ENCODE measurements around the gene FTMT. TPM values are rescaled to one million over a fixed set of nuclear protein-coding genes. Genes with fewer than 3 reads are reported as not detected.

Gene FTMT
- total and polyA plus RNA-seq, 4 donors, result not detected

DNA sequence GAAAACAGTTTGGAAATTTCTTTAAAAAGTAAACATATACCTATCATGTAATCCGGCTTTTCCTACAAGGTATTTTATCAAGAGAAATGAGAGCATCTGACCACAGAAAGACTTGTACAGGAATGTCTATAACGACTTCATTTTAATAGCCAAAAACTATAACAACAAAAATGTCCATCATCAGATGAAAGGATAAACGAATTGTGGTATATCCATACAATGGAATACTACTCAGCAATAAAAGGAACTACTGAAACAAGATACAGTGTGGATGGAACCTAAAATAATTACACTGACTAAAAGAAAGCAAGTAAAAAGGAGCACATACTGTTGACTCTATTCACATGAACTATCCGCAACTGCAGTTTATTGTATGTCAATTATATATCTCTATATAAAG lies 1.4 kb upstream of the FTMT start (continued):
- TF ChIP-seq, protein P1, sequence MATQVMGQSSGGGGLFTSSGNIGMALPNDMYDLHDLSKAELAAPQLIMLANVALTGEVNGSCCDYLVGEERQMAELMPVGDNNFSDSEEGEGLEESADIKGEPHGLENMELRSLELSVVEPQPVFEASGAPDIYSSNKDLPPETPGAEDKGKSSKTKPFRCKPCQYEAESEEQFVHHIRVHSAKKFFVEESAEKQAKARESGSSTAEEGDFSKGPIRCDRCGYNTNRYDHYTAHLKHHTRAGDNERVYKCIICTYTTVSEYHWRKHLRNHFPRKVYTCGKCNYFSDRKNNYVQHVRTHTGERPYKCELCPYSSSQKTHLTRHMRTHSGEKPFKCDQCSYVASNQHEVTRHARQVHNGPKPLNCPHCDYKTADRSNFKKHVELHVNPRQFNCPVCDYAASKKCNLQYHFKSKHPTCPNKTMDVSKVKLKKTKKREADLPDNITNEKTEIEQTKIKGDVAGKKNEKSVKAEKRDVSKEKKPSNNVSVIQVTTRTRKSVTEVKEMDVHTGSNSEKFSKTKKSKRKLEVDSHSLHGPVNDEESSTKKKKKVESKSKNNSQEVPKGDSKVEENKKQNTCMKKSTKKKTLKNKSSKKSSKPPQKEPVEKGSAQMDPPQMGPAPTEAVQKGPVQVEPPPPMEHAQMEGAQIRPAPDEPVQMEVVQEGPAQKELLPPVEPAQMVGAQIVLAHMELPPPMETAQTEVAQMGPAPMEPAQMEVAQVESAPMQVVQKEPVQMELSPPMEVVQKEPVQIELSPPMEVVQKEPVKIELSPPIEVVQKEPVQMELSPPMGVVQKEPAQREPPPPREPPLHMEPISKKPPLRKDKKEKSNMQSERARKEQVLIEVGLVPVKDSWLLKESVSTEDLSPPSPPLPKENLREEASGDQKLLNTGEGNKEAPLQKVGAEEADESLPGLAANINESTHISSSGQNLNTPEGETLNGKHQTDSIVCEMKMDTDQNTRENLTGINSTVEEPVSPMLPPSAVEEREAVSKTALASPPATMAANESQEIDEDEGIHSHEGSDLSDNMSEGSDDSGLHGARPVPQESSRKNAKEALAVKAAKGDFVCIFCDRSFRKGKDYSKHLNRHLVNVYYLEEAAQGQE (IDR thresholded peaks at IDR 0.05), result no peak

DNA sequence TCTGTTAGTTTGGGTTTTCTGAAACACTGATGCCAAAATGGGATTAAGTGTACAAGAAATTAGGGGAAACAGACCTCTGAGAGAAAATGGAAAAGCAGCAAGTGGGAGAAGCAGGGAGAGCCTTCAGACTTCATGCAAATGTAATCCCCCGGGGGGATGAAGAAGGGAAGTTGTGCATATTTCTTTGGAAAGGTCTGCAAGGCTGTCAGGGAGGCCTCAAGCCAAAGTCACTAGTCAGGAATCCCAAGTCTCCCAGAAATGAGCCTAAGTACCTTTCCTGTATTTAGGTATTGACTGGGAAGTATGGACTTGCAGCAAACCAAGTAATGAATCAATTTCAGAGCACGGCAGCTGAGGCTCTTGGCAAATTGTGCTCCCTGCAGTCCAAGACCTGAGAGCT lies 2.2 kb downstream of the FTMT start:
- Histone ChIP-seq H3K27ac (ENCODE audit: low read depth in 1 of 2, low read length in 2 of 2) (no peak overlapping the region), H3K36me3 (ENCODE audit: control insufficient read depth in 4 of 4, insufficient read depth in 3 of 4, low read depth in 1 of 4, low read length in 3 of 4) (no peaks in the 10 kb centered on the region), H3K4me3 (ENCODE audit: low read depth in 1 of 3, low read length in 3 of 3) (no peak overlapping the region), H3K9me3 (ENCODE audit: control insufficient read depth in 4 of 4, low read length in 3 of 4) (peaks cover 0 to 3% (median 0%) of the 10 kb centered on the region in 4 donors), H3K9ac (ENCODE audit: low read depth in 1 of 2, low read length in 2 of 2) (no peak overlapping the region), H3K4me1 (ENCODE audit: control insufficient read depth in 4 of 4, insufficient read depth in 4 of 4, low read length in 3 of 4) (no peaks in the 10 kb centered on the region), H3K27me3 (ENCODE audit: control insufficient read depth in 4 of 4, insufficient read depth in 4 of 4, low read length in 3 of 4) (no peaks in the 10 kb centered on the region)
- WGBS, result 56% methylated on average over 2 of the region's 2 CpGs
- TF ChIP-seq, protein P2, sequence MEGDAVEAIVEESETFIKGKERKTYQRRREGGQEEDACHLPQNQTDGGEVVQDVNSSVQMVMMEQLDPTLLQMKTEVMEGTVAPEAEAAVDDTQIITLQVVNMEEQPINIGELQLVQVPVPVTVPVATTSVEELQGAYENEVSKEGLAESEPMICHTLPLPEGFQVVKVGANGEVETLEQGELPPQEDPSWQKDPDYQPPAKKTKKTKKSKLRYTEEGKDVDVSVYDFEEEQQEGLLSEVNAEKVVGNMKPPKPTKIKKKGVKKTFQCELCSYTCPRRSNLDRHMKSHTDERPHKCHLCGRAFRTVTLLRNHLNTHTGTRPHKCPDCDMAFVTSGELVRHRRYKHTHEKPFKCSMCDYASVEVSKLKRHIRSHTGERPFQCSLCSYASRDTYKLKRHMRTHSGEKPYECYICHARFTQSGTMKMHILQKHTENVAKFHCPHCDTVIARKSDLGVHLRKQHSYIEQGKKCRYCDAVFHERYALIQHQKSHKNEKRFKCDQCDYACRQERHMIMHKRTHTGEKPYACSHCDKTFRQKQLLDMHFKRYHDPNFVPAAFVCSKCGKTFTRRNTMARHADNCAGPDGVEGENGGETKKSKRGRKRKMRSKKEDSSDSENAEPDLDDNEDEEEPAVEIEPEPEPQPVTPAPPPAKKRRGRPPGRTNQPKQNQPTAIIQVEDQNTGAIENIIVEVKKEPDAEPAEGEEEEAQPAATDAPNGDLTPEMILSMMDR (IDR thresholded peaks at IDR 0.05; ENCODE audit: low read depth, low read length, missing input control), result no peak
- TF ChIP-seq GABPA (IDR thresholded peaks at IDR 0.05 in 1 of 2, conservative IDR thresholded peaks at IDR 0.05 in 1 of 2) (no peak), FOXA1 (IDR thresholded peaks at IDR 0.05) (no peak), NR2F2 (IDR thresholded peaks at IDR 0.05) (no peak), JUND (IDR thresholded peaks at IDR 0.05) (no peak), EGR1 (IDR thresholded peaks at IDR 0.05; ENCODE audit: low read depth in 2 of 2) (no peak), FOXA2 (IDR thresholded peaks at IDR 0.05) (no peak), YY1 (IDR thresholded peaks at IDR 0.05) (no peak)
- TF ChIP-seq, protein P3, sequence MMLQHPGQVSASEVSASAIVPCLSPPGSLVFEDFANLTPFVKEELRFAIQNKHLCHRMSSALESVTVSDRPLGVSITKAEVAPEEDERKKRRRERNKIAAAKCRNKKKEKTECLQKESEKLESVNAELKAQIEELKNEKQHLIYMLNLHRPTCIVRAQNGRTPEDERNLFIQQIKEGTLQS (IDR thresholded peaks at IDR 0.05), result no peak
- DNase-seq (ENCODE audit: low spot score), result no peak

GRCh38 chr5:121862801-121863200 lies 11.1 kb downstream of the FTMT start:
- H3K9me3 ChIP-seq (ENCODE audit: control insufficient read depth in 4 of 4, low read length in 3 of 4), result no peaks in the 10 kb centered on the region
- TF ChIP-seq FOXA2 (IDR thresholded peaks at IDR 0.05) (no peak), EGR1 (IDR thresholded peaks at IDR 0.05; ENCODE audit: low read depth in 2 of 2) (no peak), GABPA (IDR thresholded peaks at IDR 0.05 in 1 of 2, conservative IDR thresholded peaks at IDR 0.05 in 1 of 2) (no peak), SP1 (IDR thresholded peaks at IDR 0.05) (no peak), HNF4A (conservative IDR thresholded peaks at IDR 0.05) (no peak), YY1 (IDR thresholded peaks at IDR 0.05) (no peak), RXRA (IDR thresholded peaks at IDR 0.05) (no peak), MAX (IDR thresholded peaks at IDR 0.05) (no peak), NR2F2 (IDR thresholded peaks at IDR 0.05) (no peak), RAD21 (IDR thresholded peaks at IDR 0.05) (no peak), HNF4G (IDR thresholded peaks at IDR 0.05) (no peak), FOXA1 (IDR thresholded peaks at IDR 0.05) (no peak), TAF1 (conservative IDR thresholded peaks at IDR 0.05) (no peak), JUND (IDR thresholded peaks at IDR 0.05) (no peak)
- TF ChIP-seq, protein P3 (IDR thresholded peaks at IDR 0.05), result no peak
- TF ChIP-seq, protein P1 (IDR thresholded peaks at IDR 0.05), result no peak
- TF ChIP-seq, protein P2 (IDR thresholded peaks at IDR 0.05; ENCODE audit: low read depth, low read length, missing input control), result no peak

More at GRCh38 chr5:121862801-121863200, 11.1 kb downstream of the FTMT start:
- Histone ChIP-seq H3K4me3 (ENCODE audit: low read depth in 1 of 3, low read length in 3 of 3) (no peak overlapping the region), H3K27me3 (ENCODE audit: control insufficient read depth in 4 of 4, insufficient read depth in 4 of 4, low read length in 3 of 4) (peaks cover 0 to 2% (median 0%) of the 10 kb centered on the region in 4 donors), H3K36me3 (ENCODE audit: control insufficient read depth in 4 of 4, insufficient read depth in 3 of 4, low read depth in 1 of 4, low read length in 3 of 4) (no peaks in the 10 kb centered on the region), H3K4me1 (ENCODE audit: control insufficient read depth in 4 of 4, insufficient read depth in 4 of 4, low read length in 3 of 4) (no peaks in the 10 kb centered on the region), H3K9ac (ENCODE audit: low read depth in 1 of 2, low read length in 2 of 2) (no peak overlapping the region), H3K27ac (ENCODE audit: low read depth in 1 of 2, low read length in 2 of 2) (no peak overlapping the region)
- no peak for DNase-seq (ENCODE audit: low spot score)
- 58% methylated on average over 3 of the region's 3 CpGs for WGBS

Data from liver (tissue), 9 donors.